ENCODE data around the gene NFIL3.

DNA sequence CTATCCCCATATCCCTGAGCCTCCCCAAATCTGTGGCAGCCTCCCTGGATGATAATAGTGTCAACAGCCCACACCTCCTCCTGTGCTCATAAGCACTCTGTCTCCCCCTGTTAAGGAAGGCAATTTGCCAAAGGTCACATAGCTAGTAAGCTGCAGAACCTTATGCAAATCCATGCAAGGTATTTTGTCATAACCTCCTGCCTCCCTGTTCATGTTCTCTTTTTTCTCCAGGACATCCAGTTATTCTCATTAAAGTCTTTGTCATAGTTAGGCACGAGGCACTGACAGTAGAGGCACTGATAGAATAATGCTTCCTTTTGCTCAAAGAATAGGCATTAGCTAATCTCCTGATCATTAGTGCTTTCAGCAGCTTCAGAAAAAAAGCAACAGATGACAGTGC lies 51.7 kb downstream of the NFIL3 start:
- TF ChIP-seq, protein P1, sequence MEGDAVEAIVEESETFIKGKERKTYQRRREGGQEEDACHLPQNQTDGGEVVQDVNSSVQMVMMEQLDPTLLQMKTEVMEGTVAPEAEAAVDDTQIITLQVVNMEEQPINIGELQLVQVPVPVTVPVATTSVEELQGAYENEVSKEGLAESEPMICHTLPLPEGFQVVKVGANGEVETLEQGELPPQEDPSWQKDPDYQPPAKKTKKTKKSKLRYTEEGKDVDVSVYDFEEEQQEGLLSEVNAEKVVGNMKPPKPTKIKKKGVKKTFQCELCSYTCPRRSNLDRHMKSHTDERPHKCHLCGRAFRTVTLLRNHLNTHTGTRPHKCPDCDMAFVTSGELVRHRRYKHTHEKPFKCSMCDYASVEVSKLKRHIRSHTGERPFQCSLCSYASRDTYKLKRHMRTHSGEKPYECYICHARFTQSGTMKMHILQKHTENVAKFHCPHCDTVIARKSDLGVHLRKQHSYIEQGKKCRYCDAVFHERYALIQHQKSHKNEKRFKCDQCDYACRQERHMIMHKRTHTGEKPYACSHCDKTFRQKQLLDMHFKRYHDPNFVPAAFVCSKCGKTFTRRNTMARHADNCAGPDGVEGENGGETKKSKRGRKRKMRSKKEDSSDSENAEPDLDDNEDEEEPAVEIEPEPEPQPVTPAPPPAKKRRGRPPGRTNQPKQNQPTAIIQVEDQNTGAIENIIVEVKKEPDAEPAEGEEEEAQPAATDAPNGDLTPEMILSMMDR (IDR thresholded peaks at IDR 0.05), result no peak
- no peak for TF ChIP-seq POLR2A (IDR thresholded peaks at IDR 0.05)
- no peak for TF ChIP-seq POLR2AphosphoS5 (IDR thresholded peaks at IDR 0.05)
